ENCODE measurements around the gene EEF1E1. TPM values are rescaled to one million over a fixed set of nuclear protein-coding genes. Genes with fewer than 3 reads are reported as not detected.

Gene EEF1E1
- total RNA-seq, 1 donor from 2014 or later, result 88.8 TPM

Other genes starting within 250 kb of the EEF1E1 start
- gene TXNDC5, start 191.8 kb downstream of the EEF1E1 start, total RNA-seq, result 317 and 323 TPM in 2 replicates
- gene BLOC1S5, start 38.2 kb downstream of the EEF1E1 start, total RNA-seq, result 10.9 and 14.8 TPM in 2 replicates